ENCODE measurements around the gene PDRG1.

DNA sequence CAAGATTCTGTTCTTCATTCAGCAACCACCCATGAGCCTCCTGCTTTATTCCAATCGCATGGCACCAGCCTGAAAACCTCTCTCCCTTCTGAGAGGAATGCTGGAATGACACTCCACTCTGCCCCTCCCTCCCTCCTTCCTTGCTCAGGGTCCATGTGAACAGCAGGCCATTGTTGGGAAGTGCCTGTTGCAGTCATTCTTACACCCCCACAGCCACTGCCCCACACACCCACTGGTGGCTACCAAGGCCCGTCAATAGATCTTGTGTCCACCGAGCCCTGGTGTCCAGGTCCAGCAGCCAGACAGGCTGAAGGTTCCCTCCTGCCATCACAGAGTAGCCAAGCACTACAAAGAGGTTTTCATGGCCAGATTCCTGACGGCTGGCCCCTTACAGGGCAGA, 6.5 kb downstream of the PDRG1 start:
- TF ChIP-seq, protein P1, sequence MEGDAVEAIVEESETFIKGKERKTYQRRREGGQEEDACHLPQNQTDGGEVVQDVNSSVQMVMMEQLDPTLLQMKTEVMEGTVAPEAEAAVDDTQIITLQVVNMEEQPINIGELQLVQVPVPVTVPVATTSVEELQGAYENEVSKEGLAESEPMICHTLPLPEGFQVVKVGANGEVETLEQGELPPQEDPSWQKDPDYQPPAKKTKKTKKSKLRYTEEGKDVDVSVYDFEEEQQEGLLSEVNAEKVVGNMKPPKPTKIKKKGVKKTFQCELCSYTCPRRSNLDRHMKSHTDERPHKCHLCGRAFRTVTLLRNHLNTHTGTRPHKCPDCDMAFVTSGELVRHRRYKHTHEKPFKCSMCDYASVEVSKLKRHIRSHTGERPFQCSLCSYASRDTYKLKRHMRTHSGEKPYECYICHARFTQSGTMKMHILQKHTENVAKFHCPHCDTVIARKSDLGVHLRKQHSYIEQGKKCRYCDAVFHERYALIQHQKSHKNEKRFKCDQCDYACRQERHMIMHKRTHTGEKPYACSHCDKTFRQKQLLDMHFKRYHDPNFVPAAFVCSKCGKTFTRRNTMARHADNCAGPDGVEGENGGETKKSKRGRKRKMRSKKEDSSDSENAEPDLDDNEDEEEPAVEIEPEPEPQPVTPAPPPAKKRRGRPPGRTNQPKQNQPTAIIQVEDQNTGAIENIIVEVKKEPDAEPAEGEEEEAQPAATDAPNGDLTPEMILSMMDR (IDR thresholded peaks at IDR 0.05; ENCODE audit: low read depth, low read length) = no peak
- no peak for TF ChIP-seq POLR2A (IDR thresholded peaks at IDR 0.05; ENCODE audit: extremely low read depth, insufficient read length)
